HG03571 (cell line): Measurements from ENCODE around the gene STAT4.
A peak's percentile ranks its signal among the peaks of the same experiment; 100 is the strongest.

Experiments used
- ATAC-seq: cut with Tn5 transposase; IDR thresholded peaks from one replicate; pipeline ENCODE4 v1.9.1; 2021; ENCODE audit not compliant: unreplicated experiment

The STAT4 gene

DNA sequence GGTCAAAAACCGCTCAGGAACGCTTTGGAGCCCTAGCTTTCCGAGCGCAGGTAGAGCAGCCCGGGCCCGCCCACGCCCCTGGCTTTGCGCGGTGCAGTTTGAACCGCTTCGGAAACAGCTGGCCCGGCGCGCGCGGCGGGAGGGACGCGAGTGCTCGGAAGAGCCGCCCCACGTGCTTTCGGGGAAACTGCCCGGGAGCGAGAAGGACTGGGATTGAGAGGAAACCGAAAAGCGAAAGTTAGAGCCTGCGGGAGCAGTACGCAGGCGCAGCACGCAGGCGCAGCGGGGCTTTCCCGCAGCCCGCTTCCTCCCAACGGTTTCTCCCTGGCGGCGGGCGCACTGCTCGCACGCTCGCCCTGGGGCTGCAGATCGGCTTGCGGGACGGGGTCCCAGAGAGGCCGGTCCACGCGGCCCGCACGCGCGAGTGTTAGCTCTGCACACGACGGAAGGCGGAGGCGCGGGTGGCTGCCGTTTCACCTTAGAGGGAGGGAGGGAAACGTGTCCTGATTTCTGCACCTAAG is 130.5 kb downstream of the STAT4 start:
- ATAC-seq, result peak; percentile 67

DNA sequence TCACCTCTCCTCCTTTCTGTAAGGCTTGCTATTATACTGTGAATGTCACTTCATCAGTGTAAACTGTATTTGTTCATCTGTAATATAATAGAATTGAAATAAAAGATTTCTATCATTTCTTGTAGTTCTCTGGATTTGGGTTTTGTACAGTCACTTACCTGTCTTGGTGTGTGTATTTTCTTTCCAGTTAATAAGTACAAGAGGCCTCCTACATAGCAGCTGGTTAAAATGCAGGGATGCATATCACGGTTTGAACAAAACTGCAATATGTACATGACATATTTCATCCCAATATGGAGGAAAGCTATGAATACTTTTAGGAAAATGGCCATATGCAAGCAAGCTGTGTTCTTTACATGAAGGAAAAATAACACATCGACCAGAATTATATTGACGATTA is 131.4 kb downstream of the STAT4 start:
- no peak for ATAC-seq

DNA sequence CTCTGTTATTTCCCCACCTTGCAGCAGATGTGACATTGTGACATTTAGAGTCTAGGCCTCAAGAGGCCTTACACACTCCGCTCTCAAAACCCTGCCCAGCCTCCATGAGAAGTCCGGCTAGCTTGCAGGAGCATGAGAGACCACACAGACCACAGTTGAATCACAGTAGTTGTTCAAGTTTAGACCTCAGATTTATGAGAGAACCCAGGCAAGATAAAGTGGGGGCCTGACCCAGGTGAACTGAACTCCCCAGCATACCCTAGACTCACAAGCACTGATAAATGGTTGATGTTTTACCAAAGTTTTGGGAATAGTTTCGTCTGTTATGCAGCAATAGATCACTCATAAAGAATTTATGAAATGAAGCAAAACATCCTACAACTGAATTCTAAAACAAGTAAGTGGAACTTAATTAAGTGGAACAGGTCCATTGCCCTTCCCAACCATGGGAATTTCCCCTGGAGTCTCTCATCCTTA is 132.1 kb downstream of the STAT4 start:
- ATAC-seq, result no peak

DNA sequence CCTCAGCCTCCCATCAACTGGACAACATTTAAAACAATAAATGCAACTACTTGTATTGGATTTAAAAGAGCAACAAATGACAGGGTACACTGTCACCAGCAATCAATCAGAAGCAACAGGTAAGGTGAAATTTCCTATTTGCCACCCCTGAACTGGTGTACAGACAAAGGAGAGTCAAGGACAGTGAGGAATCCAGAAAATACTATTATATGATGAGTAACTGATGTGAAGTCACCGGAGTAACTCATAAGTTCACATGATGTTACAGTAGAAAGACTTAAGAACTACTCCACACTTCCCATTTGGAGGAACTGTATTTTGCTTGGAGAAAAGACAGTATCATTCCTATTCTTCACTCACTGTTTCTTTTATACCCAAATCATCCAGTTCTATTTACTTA is 132.7 kb downstream of the STAT4 start:
- ATAC-seq, result no peak

DNA sequence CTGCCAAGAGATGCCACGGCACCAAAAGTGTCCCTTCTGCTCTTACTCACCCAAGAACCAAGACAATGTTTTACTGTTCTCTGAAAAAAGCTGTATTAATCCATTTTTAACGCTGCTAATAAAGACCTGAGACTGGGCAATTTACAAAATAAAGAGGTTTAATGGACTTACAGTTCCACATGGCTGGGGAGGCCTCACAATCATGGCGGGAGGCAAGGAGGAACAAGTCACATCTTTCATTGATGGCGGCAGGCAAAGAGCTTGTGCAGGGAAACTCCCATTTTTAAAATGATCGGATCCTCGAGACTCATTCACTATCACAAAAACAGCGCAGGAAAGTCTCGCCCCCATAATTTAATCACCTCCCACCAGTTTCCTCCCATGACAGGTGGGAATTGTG is 135.0 kb downstream of the STAT4 start:
- ATAC-seq, result no peak

DNA sequence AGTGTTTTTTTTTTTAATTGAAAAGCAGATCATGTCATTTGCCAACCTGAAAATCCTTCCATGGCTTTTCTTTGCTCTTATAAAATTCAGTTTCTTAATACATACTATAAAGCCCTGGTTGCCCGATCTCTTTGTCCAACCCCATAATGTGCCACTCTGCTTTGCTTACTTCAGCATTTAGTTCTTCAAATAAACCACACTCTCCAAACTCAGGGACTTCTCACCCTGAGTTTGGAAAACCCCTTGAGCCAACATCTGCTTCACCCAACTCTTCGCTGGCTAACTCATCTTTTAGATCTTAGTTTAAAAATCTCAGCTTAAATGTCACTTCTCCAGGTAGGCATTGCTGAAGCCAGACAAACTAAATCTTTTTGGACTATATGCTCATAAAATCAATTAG is 135.6 kb downstream of the STAT4 start:
- no peak for ATAC-seq

DNA sequence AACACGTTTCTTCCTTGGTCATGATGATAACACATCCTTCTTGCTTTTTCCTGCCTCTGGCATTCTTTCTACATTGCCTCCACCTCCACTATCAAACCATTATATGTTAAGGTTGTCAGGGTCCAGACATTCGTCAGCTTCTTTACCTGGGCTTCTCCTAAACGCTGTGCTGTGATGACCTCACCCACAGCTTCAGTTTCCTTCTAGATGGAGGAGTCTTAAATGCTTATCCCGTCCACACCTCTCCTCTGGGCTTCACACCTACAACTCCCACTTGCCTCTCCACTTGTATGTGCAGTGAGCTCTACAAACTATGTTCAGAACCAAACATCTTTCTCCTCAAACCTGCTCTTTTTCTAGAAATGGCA is 136.2 kb downstream of the STAT4 start:
- no peak for ATAC-seq

DNA sequence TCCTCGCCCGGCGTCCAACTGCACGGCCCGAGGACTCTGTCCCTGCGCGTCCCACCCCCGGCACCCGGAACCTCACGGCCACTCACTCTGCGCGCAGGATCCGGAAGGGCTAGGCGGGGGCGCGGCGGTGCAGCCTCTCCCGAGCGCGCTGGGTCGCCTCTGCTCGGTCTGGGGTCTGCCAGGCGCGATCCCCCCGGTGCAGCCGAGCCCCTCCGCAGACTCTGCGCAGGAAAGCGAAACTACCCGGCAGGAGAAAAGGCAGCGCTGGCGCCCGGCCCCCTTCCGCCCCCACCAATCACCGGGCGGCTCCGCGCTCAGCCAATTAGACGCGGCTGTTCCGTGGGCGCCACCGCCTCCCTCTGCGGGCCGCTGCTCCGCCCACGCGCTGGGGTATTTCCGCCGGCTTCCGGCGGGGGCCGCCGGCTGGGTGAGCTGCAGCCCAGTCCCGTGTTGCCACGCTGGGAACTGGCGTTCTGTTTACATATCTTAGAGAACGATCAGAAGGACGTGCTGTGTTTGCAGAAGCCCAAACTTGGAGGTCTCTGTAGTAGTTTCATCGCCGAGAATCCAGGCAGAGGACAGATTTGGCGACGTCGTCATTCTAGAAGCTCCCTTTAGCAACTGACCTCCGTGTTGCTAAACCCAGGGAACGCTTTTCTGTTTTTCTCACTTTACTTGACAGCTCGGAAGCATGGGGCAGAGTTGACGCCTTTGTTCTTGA is 136.7 kb downstream of the STAT4 start, which contains the start of gene STAT1:
Gene STAT1, minus strand, starts transcription at position 240 of the 721 bp plus-strand sequence. CDS start 4,168 bp downstream, outside the sequence.
- peak; percentile 83 for ATAC-seq

DNA sequence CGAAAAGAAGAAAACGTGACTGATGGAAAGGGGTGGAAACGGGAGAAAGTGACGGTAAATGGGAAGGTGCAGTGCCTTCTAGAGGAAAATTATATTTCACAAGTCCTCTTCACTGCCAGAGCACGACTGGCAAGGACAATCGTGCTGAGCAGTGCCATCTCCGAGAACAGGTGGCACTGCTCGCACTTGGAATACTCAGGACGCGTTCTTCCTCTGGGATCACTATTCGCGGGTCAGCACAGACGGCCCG is 137.2 kb downstream of the STAT4 start:
- ATAC-seq, result no peak

DNA sequence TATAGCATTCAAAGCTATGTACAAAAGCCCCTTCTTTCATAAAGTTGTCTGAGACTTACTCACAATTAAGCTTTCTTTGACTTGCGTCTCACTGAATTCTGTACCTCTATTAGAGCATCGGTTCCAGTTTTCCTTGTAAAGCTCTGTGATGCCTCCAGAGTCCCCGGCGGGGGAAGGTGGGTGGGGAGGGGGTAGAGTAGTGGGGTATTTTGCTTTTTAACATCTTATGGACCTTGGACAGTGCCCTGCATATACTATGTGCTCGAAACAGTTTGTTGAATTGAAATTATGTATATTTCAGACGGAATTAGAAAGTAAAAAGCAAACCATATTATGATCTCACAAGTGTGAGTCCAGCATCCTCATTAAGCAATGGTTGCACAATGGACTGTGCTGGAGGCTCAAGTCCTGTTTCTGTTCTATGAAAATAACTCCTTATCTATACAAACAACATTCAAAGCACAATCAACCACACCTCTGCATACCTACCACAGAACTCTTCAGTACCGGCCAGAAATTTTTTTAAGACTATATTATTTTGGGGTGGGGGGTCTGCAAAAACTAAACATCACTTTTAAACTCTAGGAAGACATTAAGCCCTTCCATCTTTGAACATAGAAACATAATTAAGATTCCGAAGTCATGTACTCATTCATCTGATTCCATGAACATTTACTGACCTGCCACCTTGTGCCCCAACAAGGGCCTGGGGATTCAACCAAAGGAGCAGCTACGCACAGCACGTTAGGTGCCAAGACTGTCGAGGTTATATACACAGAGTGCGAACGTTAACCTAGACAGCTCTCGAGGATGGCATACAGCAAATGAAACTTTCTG is 137.7 kb downstream of the STAT4 start:
- no peak for ATAC-seq

DNA sequence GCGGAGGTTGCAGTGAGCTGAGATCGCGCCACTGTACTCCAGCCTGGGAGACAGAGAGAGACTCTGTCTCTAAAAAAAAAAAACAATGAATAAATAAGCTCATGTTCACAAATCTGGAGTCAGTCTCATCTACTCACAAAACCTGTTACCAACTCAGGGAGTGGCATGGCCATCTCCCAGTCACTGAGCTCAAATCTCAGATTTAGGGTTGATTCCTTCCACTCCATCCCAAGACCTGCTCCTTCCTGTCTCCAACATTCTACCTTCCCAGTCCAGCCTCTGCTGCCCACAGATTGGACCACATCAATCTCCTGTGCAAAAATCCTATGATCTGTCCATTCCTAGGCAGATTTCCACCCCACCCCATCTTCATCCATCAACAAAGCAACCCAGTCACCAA is 138.4 kb downstream of the STAT4 start:
- ATAC-seq, result no peak

DNA sequence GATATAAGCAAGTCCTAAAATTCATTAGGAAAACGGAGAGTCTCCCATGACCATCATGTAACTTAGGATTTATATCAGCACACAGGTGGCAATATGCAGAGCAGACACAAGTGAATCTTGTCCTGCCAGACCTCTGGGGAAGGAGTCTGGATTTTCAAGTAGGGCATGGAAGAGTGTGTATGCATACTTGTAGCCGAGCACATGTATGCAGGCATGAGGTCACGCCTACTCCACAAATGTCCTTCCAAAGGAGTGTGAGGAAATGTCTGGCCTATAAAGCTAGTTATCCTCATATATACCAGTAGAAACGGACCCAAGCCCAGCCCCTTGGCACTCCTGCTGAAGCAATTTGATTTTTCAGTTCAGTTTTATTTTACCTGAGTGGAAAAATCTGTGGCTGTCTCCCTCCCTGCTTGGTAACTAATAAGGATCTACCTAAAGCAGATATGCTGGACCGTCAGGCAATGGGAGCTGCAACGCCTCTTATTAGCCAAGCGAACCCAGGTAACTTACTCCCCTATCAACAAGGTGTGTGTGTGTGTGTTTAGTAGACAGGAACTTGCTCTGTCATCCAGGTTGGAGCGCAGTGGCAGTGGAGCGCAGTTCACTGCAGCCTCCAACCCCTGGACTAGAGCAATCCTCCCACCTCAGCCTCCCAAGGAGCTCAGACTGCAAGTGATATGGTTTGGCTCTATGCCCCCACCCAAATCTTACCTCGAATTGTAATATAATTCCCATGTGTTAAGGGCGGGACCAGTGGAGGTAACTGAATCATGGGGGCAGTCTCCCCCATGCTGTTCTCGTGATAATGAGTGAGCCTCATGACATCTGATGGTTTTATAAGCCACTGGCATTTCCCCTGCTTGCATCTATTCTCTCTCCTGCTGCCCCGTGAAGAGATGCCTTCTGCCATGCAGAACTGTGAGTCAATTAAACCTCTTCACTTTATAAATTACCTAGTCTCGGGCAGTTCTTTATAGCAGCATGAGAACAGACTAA is 139.6 kb downstream of the STAT4 start:
- ATAC-seq, result no peak

DNA sequence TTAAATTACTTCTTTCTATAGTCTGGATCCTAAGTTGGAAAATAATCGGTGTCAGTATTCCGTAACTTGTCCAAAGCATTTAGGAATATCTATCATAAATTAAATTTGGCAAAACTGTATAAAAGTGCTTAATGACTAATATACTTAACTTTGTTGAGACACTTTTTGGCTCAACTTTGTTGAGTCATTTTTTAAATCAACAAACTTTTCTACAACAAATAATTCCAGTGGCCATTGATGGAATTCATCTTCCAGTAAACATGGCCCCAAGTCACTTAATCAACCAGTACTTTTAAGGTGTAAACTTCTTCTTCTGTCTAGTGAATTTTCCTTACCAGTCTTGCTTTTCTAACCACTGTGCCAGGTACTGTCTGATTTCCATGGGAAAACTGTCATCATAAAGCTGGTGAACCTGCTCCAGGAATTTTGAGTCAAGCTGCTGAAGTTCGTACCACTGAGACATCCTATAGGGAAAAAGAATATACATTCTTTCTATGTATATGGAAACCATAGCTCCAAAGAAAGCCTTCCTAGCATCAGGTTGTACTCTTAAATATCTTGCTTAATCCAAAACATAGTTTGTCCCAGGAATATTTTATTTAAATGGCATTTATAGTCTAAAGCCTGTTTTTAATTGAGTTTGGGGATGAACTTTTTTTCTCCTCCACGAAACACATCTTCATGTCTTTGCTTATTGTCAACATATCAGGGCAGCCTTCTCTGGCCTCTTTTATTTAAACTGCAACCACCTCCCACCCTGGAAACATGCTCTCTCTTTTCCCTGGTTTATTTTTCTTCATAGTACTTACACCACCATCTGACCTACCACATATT is 141.0 kb downstream of the STAT4 start:
- ATAC-seq, result no peak

DNA sequence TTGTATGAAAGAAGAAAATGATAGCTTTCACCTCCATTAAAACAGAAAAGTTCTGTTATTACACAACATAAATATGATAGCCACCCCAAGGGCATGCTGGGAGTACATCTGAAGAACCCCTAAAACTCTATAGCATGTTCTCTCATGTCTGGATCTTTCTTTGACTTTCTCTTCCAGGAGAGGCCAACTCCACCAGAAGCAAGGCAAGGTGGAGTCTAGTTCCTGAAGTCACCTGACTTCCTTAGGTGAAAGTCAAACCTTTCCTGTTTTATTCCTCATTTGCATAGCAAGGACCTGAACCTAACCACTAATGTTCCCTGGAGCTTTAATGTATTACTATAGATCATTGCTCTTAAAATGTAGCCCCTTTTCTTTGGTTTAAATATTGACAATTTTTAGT is 142.5 kb downstream of the STAT4 start:
- ATAC-seq, result no peak

DNA sequence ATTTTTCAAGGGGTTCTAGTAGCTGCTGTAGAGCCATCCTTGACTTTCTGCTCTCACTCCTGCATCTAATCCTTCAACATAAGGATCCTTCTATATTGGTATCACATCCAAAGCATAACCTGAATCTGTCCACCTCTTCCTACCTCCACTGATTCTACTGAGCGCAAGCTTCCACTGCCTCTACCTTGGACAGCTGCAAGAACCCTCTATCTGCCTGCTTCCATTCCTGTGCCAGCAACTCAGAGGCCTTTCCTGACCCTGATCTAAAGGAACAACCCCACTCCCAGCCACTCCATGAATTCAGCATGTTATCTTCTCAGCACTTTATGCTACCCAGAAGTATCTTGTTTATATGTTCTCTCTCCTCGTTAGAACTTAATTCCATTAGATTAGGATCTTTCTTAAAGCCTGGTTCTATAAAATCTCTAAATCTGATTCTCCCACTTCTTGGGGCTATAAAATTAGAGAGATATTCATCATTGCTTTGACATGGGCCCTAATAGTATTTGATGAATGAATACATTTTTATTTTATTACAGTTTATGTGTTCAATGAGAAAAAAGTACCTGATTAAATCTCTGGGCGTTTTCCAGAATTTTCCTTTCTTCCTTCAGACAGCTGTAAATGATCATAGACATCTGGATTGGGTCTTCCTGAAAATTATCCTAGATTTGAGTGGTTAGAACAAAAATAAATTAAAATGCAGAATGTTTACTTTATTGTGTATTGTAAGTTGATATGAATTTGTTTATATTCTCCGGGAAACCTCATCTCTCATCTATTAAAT is 143.6 kb downstream of the STAT4 start:
- no peak for ATAC-seq

DNA sequence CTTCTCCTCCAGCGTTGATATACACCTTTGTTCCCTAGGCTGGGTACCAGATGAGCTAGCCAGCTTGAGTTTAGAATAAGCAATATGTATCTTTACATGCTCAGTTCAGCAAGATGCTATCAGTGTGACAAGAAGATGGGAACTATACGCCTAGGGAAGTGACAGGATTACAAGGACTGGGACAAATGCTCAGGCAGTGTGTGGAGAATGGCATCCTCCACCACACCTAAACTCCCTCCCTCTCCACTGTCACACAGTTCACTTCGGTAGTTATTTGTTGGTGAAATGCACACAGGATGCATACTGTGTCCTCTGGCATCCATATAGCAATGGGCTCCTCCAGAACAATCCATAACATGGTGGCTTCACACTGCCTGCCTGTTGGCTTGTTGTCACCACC is 144.5 kb downstream of the STAT4 start:
- no peak for ATAC-seq

DNA sequence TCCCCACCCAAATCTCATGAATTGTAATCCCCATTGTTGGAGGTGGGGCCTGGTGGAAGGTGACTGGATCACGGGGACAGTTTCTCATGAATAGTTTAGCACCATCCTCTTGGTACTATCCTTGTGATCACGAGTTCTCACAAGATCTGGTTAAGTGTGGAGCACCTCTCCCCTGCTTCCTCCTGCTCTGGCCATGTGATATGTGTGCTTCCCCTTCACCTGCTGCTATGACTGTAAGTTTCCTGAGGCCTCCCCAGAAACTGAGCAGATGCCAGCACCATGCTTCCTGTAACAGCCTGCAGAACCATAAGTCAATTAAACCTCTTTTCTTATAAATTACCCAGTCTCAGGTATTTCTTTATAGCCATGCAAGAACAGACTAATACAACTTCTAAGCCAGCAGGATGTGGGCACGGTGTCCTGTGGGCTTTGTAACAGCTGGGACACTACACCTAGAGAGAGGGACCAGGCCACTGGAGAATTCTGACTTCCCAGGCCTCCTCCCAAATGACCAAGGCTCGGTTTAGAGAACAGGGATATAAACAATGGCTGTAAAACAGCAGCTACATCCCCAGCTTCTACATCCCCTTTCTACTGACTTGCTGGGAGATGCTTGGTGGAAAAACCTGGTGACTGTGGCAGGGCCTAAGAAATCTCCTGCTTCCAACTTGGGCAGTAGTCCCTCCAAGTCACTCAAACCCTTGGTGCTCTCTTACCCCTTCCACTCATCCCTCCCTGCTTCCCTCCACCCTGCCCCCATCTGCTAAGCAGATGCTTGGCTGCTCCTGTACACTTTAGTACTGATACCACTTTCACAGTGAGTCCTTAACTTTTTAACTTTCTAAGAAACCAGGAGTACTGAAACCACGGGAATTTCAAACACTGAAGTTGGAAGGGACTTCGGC is 147.1 kb downstream of the STAT4 start:
- no peak for ATAC-seq

DNA sequence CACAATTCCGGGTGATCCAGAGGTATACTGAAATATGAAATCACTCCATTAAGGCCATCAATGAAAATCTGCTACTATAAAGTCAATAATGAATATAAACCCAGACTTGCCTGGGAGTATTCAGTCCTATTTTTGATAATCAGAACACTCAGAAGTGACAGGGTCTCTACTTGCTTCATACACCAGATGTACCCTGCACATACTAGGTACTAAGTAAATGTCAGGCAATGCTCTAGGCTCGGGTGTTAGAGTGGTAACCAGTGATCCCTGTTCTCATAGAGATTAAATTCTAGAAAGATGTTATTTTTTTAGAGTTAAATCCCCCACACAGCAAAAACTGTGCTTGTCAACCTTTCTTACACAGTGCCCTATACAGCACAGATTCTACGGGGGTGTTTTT is 149.2 kb downstream of the STAT4 start:
- ATAC-seq, result no peak
